ENCODE results near the gene PARM1. TPM values are rescaled to one million over a fixed set of nuclear protein-coding genes. Genes with fewer than 3 reads are reported as not detected.
"Not testable (repeated sequence)": the region's sequence is repeated elsewhere in the genome, so short reads cannot be mapped to it uniquely, and the experiment has no call there.

PARM1 gene
- total RNA-seq, 1 donor from 2014 or later = 116 TPM

GRCh38 chr4:74990276-74990875, 57.5 kb downstream of the PARM1 start:
- Histone ChIP-seq H3K27me3 (no peaks in the 10 kb centered on the region), H3K4me3 (no peak overlapping the region), H3K36me3 (no peaks in the 10 kb centered on the region), H3K27ac (no peak overlapping the region), H3K4me1 (peaks cover 0 to 22% of the 10 kb centered on the region in 2 donors), H3K9me3 (no peaks in the 10 kb centered on the region)
- DNase-seq (ENCODE audit: low spot score in 2 of 2) = no peak
- no peak for TF ChIP-seq CTCF (IDR thresholded peaks at IDR 0.05)
- intact Hi-C loops (cut with DNase I) = no loop called here

DNA sequence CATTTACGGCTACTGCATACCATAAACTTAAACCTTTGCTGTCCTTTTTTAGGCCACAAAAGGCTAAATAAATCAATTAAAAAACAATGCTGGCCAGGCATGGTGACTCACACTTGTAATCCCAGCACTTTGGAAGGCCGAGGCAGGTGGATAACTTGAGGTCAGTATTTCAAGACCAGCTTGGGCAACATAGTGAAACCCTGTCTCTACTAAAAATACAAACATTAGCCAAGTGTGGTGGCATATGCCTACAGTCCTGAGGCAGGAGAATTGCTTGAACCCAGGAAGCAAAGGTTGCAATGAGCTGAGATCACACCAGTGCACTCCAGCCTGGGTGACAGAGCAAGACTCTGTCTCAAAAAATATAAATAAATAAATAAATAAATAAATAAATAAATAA, 61.5 kb downstream of the PARM1 start:
- DNase-seq (ENCODE audit: low spot score in 2 of 2); H3K36me3 ChIP-seq; H3K9me3 ChIP-seq; H3K27ac ChIP-seq; H3K4me3 ChIP-seq; intact Hi-C loops (cut with DNase I); H3K27me3 ChIP-seq: not testable (repeated sequence)
- peaks cover 0 to 20% of the 10 kb centered on the region in 2 donors for H3K4me1 ChIP-seq

DNA sequence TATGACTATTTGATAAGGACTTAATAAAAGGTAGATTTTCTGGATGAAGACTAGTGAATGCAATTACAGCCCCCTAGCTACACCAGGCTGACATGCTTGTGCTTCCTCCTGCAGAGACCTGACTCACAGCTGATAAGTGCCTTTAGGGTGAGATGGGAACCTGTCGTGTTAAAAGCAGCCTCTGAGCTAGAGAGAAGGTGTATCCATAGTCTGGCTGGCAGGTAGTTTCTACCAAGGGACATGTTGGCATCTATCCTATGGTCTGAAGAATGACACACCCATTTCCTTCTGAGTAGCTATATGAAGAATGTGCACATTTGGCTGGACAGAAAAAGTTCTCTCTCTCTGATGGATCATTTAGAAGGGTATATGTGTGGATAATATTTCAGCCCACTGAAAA, 64.1 kb downstream of the PARM1 start:
- DNase-seq (ENCODE audit: low spot score in 2 of 2) = no peak
- intact Hi-C loops (cut with DNase I) = no loop called here
- H3K4me1 ChIP-seq = peaks cover 0 to 11% of the 10 kb centered on the region in 2 donors
- H3K27me3 ChIP-seq = no peaks in the 10 kb centered on the region
- no peak for TF ChIP-seq CTCF (IDR thresholded peaks at IDR 0.05)
- H3K4me3 ChIP-seq = no peak overlapping the region
- no peaks in the 10 kb centered on the region for H3K9me3 ChIP-seq
- H3K27ac ChIP-seq = no peak overlapping the region
- no peaks in the 10 kb centered on the region for H3K36me3 ChIP-seq

DNA sequence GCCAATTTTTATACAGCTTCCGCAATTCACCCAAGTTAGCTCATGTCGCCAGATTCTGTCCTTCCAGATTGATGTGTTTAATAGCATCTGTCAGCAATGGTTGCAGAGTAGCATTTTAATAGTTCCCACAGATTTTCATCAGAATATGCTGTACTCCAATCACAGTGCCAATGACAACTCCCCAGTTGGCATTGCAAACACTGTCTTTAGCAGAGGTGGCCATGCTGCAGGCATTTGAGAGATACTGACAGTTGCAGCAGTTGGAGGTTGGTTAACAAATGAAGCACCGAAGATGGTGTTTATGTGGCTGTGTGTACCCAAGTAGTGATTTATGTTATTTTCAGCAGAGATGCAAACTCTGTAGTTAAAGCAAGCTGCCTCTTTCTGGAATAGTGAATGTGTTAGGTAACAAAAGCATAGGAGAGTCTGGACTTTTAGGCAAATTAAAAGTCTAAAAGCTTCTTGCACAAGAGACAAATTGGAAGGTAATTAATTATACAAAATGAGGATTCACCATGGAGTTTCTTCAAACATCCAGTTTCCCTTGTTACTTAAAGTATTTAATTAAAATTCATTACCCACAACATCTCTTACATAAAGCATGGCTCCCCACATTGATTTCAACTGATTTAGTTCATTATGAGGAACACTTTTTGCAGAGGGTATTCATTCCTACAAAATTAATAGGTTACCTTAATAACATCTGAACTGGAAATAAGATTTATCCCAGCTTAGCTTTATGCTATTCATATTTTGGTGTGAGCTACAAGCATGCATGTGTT, 65.2 kb downstream of the PARM1 start:
- no peak for TF ChIP-seq CTCF (IDR thresholded peaks at IDR 0.05)
- H3K36me3 ChIP-seq = no peaks in the 10 kb centered on the region
- H3K4me3 ChIP-seq = no peak overlapping the region
- H3K27ac ChIP-seq = no peak overlapping the region
- H3K27me3 ChIP-seq = no peaks in the 10 kb centered on the region
- intact Hi-C loops (cut with DNase I) = no loop called here
- no peak for DNase-seq (ENCODE audit: low spot score in 2 of 2)
- H3K4me1 ChIP-seq = peaks cover 0 to 22% of the 10 kb centered on the region in 2 donors
- no peaks in the 10 kb centered on the region for H3K9me3 ChIP-seq

GRCh38 chr4:74999714-75000309, 66.9 kb downstream of the PARM1 start:
- no peak for DNase-seq (ENCODE audit: low spot score in 2 of 2)
- intact Hi-C loops (cut with DNase I) = loop anchor here (5.0 kb wide), 1 partner anchor 68 kb away; the partner anchor contains the start of gene PARM1
- no peak overlapping the region for H3K27ac ChIP-seq

More at GRCh38 chr4:74999714-75000309, 66.9 kb downstream of the PARM1 start:
- H3K27me3 ChIP-seq = no peaks in the 10 kb centered on the region
- no peaks in the 10 kb centered on the region for H3K36me3 ChIP-seq
- no peak for TF ChIP-seq CTCF (IDR thresholded peaks at IDR 0.05)
- peaks cover 0 to 35% of the 10 kb centered on the region in 2 donors for H3K4me1 ChIP-seq
- H3K9me3 ChIP-seq = no peaks in the 10 kb centered on the region
- no peak overlapping the region for H3K4me3 ChIP-seq
